Tibial nerve (tissue), 3 donors: ENCODE measurements around the gene LAMB4.

Experiments
- CTCF ChIP-seq, 5 experiments: fragments of 200-600 bp in 3 of 5; fragments of 450-650 bp in 2 of 5; sonication (generic) in 3 of 5; IDR thresholded peaks; one replicate each; pipeline ENCODE4 v1.5.1; 2016 to 2019; ENCODE audit warnings: antibody characterized with exemption in 5 of 5, mild to moderate bottlenecking in 3 of 5, moderate library complexity in 2 of 5
- POLR2A ChIP-seq, 2 donors: fragments of 450-650 bp; IDR thresholded peaks; one replicate each; pipeline ENCODE4 v1.6.1; 2017; ENCODE audit warnings: antibody characterized with exemption in 2 of 2, mild to moderate bottlenecking in 2 of 2, moderate library complexity in 2 of 2

GRCh38 chr7:108026647-108027046, 103.5 kb downstream of the LAMB4 start:
- TF ChIP-seq POLR2A (IDR thresholded peaks at IDR 0.05) = no peak
- TF ChIP-seq CTCF (IDR thresholded peaks at IDR 0.05) = no peak
